Measurements from ENCODE around the gene ANXA7. TPM values are rescaled to one million over a fixed set of nuclear protein-coding genes. Genes with fewer than 3 reads are reported as not detected.
"Not testable (repeated sequence)": the region's sequence is repeated elsewhere in the genome, so short reads cannot be mapped to it uniquely, and the experiment has no call there.

ANXA7 gene
- total and polyA plus RNA-seq, 2 donors (not counting 3 experiments of a cell fraction or from before 2014, with no cell fraction given): 56.5 to 81.6 TPM

DNA sequence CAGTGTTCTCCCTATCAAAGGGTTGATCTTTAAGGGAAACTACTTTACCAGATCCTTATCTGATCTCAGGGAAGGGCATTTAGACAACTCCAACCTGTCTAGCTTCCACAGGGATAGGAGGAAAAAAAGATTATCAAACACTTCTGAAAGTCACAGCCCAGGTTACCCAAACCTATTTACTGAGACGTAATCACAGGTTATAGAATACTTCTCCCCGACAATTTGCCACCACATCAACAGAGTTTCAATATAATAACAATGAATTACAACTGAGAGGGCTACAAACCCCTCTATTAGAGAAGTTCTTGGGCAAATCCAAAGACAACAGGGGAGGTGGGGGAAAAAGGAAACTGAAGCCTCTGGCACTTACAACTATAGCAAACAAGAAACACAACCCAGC is 81.5 kb downstream of the ANXA7 start:
- no TSS peak for BruUV-seq (replicated peaks)
- Histone ChIP-seq H3K9me1 (replicated peaks; ENCODE audit: control insufficient read depth, extremely low read depth, insufficient read depth, low read length) (no peaks in the 10 kb centered on the region), H3K36me3 (ENCODE audit: control insufficient read depth in 2 of 2, extremely low read depth in 1 of 2, insufficient read depth in 2 of 2, low read length in 2 of 2) (no peaks in the 10 kb centered on the region), H3K79me2 (ENCODE audit: control insufficient read depth, insufficient read depth, low read length) (no peaks in the 10 kb centered on the region), H3K9me3 (replicated peaks; ENCODE audit: control insufficient read depth, insufficient read depth, low read length) (no peaks in the 10 kb centered on the region), H4K20me1 (replicated peaks; ENCODE audit: control insufficient read depth, extremely low read depth, insufficient read depth, low read length) (no peaks in the 10 kb centered on the region), H2AFZ (ENCODE audit: low read depth, low read length) (no peak overlapping the region), H3K4me2 (ENCODE audit: insufficient read depth, low read length) (no peak overlapping the region), H3K9ac (replicated peaks; ENCODE audit: extremely low read depth, insufficient read depth, low read length) (no peak overlapping the region), H3K4me3 (replicated peaks in 1 of 3; ENCODE audit: insufficient read depth in 1 of 3, low read depth in 1 of 3, low read length in 3 of 3) (no peak overlapping the region), H3K27me3 (ENCODE audit: control insufficient read depth in 2 of 2, insufficient read depth in 2 of 2, low read length in 2 of 2) (peaks cover 4 to 18% of the 10 kb centered on the region in 2 experiments), H3K4me1 (ENCODE audit: control insufficient read depth, extremely low read depth, insufficient read depth, low read length) (no peaks in the 10 kb centered on the region), H3K27ac (ENCODE audit: insufficient read depth, low read depth, low read length) (no peak overlapping the region)
- ChIA-PET POLR2A (no interaction called here), CTCF (interaction anchor here (1.7 kb wide), 1 partner anchor 26 kb away, joined by 5 read pairs; the partner anchor contains the start of gene CFAP70)
- DNase-seq (ENCODE audit: low read depth, low spot score) (no peak), FAIRE-seq (no peak)
- intact Hi-C loops (cut with micrococcal nuclease) (no loop called here), dilution Hi-C loops (cut with MboI; ENCODE audit: extremely low pct_ligation_motif_present, low sequenced_read_pairs) (no loop called here)
- TF ChIP-seq POLR2A (IDR thresholded peaks at IDR 0.05; ENCODE audit: low read depth, low read length) (no peak), MAX (IDR thresholded peaks at IDR 0.05; ENCODE audit: insufficient read depth, insufficient read length) (no peak), GATA2 (IDR thresholded peaks at IDR 0.05; ENCODE audit: insufficient read depth, insufficient read length, low read depth, low read length) (no peak), FOS (IDR thresholded peaks at IDR 0.05; ENCODE audit: borderline replicate concordance, insufficient read depth, low read length) (no peak), JUN (IDR thresholded peaks at IDR 0.05; ENCODE audit: borderline replicate concordance, insufficient read depth, insufficient read length, low read depth) (no peak), EZH2 (IDR thresholded peaks at IDR 0.05; ENCODE audit: borderline replicate concordance, low read depth, low read length, severe bottlenecking) (no peak), MYC (IDR thresholded peaks at IDR 0.05; ENCODE audit: low read depth, low read length) (no peak), POLR2AphosphoS5 (IDR thresholded peaks at IDR 0.05; ENCODE audit: insufficient read depth, low read depth, low read length) (no peak)
- TF ChIP-seq, protein P1, sequence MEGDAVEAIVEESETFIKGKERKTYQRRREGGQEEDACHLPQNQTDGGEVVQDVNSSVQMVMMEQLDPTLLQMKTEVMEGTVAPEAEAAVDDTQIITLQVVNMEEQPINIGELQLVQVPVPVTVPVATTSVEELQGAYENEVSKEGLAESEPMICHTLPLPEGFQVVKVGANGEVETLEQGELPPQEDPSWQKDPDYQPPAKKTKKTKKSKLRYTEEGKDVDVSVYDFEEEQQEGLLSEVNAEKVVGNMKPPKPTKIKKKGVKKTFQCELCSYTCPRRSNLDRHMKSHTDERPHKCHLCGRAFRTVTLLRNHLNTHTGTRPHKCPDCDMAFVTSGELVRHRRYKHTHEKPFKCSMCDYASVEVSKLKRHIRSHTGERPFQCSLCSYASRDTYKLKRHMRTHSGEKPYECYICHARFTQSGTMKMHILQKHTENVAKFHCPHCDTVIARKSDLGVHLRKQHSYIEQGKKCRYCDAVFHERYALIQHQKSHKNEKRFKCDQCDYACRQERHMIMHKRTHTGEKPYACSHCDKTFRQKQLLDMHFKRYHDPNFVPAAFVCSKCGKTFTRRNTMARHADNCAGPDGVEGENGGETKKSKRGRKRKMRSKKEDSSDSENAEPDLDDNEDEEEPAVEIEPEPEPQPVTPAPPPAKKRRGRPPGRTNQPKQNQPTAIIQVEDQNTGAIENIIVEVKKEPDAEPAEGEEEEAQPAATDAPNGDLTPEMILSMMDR (IDR thresholded peaks at IDR 0.05; ENCODE audit: extremely low read depth in 1 of 2, insufficient read depth in 1 of 2, low read depth in 1 of 2, low read length in 2 of 2): no peak

GRCh38 chr10:73328523-73328922 is 85.3 kb downstream of the ANXA7 start:
- H2AFZ ChIP-seq (ENCODE audit: low read depth, low read length); H3K36me3 ChIP-seq (ENCODE audit: control insufficient read depth in 2 of 2, extremely low read depth in 1 of 2, insufficient read depth in 2 of 2, low read length in 2 of 2); DNase-seq (ENCODE audit: low read depth, low spot score); H3K9ac ChIP-seq (replicated peaks; ENCODE audit: extremely low read depth, insufficient read depth, low read length); H3K9me3 ChIP-seq (replicated peaks; ENCODE audit: control insufficient read depth, insufficient read depth, low read length); H3K4me1 ChIP-seq (ENCODE audit: control insufficient read depth, extremely low read depth, insufficient read depth, low read length); FAIRE-seq; H3K79me2 ChIP-seq (ENCODE audit: control insufficient read depth, insufficient read depth, low read length); H4K20me1 ChIP-seq (replicated peaks; ENCODE audit: control insufficient read depth, extremely low read depth, insufficient read depth, low read length); dilution Hi-C loops (cut with MboI; ENCODE audit: extremely low pct_ligation_motif_present, low sequenced_read_pairs); POLR2A ChIA-PET; H3K4me3 ChIP-seq (replicated peaks in 1 of 3; ENCODE audit: insufficient read depth in 1 of 3, low read depth in 1 of 3, low read length in 3 of 3); BruUV-seq (replicated peaks); H3K4me2 ChIP-seq (ENCODE audit: insufficient read depth, low read length); intact Hi-C loops (cut with micrococcal nuclease); H3K9me1 ChIP-seq (replicated peaks; ENCODE audit: control insufficient read depth, extremely low read depth, insufficient read depth, low read length); H3K27ac ChIP-seq (ENCODE audit: insufficient read depth, low read depth, low read length); CTCF ChIA-PET: not testable (repeated sequence)
- H3K27me3 ChIP-seq (ENCODE audit: control insufficient read depth in 2 of 2, insufficient read depth in 2 of 2, low read length in 2 of 2): peaks cover 4 to 15% of the 10 kb centered on the region in 2 experiments

GRCh38 chr10:73325290-73325689 is 88.6 kb downstream of the ANXA7 start:
- CTCF ChIA-PET: interaction anchor here (1.1 kb wide), 1 partner anchor 8 kb away, joined by 3 read pairs; no protein-coding TSS in a partner anchor
- H3K79me2 ChIP-seq (ENCODE audit: control insufficient read depth, insufficient read depth, low read length); H2AFZ ChIP-seq (ENCODE audit: low read depth, low read length); H3K9me1 ChIP-seq (replicated peaks; ENCODE audit: control insufficient read depth, extremely low read depth, insufficient read depth, low read length); POLR2A ChIA-PET; H3K9me3 ChIP-seq (replicated peaks; ENCODE audit: control insufficient read depth, insufficient read depth, low read length); BruUV-seq (replicated peaks); H3K4me1 ChIP-seq (ENCODE audit: control insufficient read depth, extremely low read depth, insufficient read depth, low read length); H3K4me3 ChIP-seq (replicated peaks in 1 of 3; ENCODE audit: insufficient read depth in 1 of 3, low read depth in 1 of 3, low read length in 3 of 3); H3K27ac ChIP-seq (ENCODE audit: insufficient read depth, low read depth, low read length); H4K20me1 ChIP-seq (replicated peaks; ENCODE audit: control insufficient read depth, extremely low read depth, insufficient read depth, low read length); H3K36me3 ChIP-seq (ENCODE audit: control insufficient read depth in 2 of 2, extremely low read depth in 1 of 2, insufficient read depth in 2 of 2, low read length in 2 of 2); dilution Hi-C loops (cut with MboI; ENCODE audit: extremely low pct_ligation_motif_present, low sequenced_read_pairs); FAIRE-seq; H3K4me2 ChIP-seq (ENCODE audit: insufficient read depth, low read length); DNase-seq (ENCODE audit: low read depth, low spot score); H3K9ac ChIP-seq (replicated peaks; ENCODE audit: extremely low read depth, insufficient read depth, low read length); intact Hi-C loops (cut with micrococcal nuclease); H3K27me3 ChIP-seq (ENCODE audit: control insufficient read depth in 2 of 2, insufficient read depth in 2 of 2, low read length in 2 of 2): not testable (repeated sequence)

All from endothelial cell of umbilical vein (primary cell).